Stomach (tissue), 4 donors: ENCODE data around the gene COX6B2.
"Not testable (repeated sequence)": the region's sequence is repeated elsewhere in the genome, so short reads cannot be mapped to it uniquely, and the experiment has no call there.

Source experiments
- CTCF ChIP-seq, 7 experiments: fragments of 450-650 bp in 4 of 7; fragments of 200-600 bp in 3 of 7; sonication (generic) in 3 of 7; IDR thresholded peaks; one replicate each; pipeline ENCODE4 v1.5.1; 2016 to 2019; ENCODE audit warnings: antibody characterized with exemption in 7 of 7, control low read depth in 2 of 7, mild to moderate bottlenecking in 1 of 7
- EP300 ChIP-seq: sonication (generic); formaldehyde crosslinking; IDR thresholded peaks from one replicate; pipeline ENCODE4 v1.6.1; 2017; ENCODE audit warnings: antibody characterized with exemption

- not testable (repeated sequence) for TF ChIP-seq CTCF (IDR thresholded peaks at IDR 0.05); EP300
Measured at GRCh38 chr19:55329791-55330190, 24.7 kb downstream of the COX6B2 start.
